K562 (cell line): ENCODE data around the gene ENDOG. TPM values are rescaled to one million over a fixed set of nuclear protein-coding genes. Genes with fewer than 3 reads are reported as not detected.

ENCODE experiments used
- ATAC-seq: fragments of 200-7000 bp; cut with Tn5 transposase; 3 replicates; pipeline ENCODE4 v1.9.1; 2020; ENCODE audit warnings: moderate library complexity
- BruUV-seq: library from RNA; stranded (reverse); fragments of 400-500 nt; replicated peaks from 2 replicates; lab custom pipeline; 2021; lab: Mats Ljungman, UMichigan
- CTCF ChIA-PET: fragments of 300-600 bp; formaldehyde crosslinking; extraction: SDS; loops from one replicate; lab custom pipeline; 2021; ENCODE audit warnings: low intra/inter-chr PET ratio; lab: Yijun Ruan, JAX
- POLR2A ChIA-PET: fragments of 300-600, 350-650 bp; sonication (Branson Sonifier 250); formaldehyde crosslinking; extraction: SDS; loops from one replicate; lab custom pipeline; 2021; ENCODE audit warnings: antibody characterized with exemption, inconsistent platforms; lab: Yijun Ruan, JAX
- DNase-seq, 4 experiments: peaks; one replicate each; pipeline versions ENCODE4 v3.0.0 to v3.0.0-alpha.2; 2011 to 2018; ENCODE audit warnings: low spot score in 3 of 4, mixed read lengths in 3 of 4; ENCODE audit errors: extremely low read depth in 1 of 4
- FAIRE-seq: peaks from 2 replicates; lab custom pipeline; 2011; peaks lifted over from hg19 to GRCh38; lab: Jason Lieb, UNC
- H2AFZ ChIP-seq: 2 replicates; pipeline ENCODE4 v1.6.0; 2011; ENCODE audit warnings: low read depth, low read length, control low read depth, inconsistent platforms
- H3K27ac ChIP-seq: fragments of 200-600 bp; 3 replicates; pipeline ENCODE4 v1.8.0; 2011; ENCODE audit warnings: low read depth, mild to moderate bottlenecking, control low read depth, inconsistent platforms, low read length, moderate library complexity, mixed read lengths; ENCODE audit errors: extremely low read depth
- H3K27me3 ChIP-seq, 2 experiments: fragments of 300-600 bp in 1 of 2; 2 replicates in 1 of 2; 3 replicates in 1 of 2; pipeline versions ENCODE4 v1.6.0 to v1.8.0; 2011; ENCODE audit warnings: inconsistent platforms in 2 of 2, low read length in 2 of 2, mild to moderate bottlenecking in 1 of 2, mixed read lengths in 1 of 2, moderate library complexity in 1 of 2; ENCODE audit not compliant: control insufficient read depth in 2 of 2, insufficient read depth in 2 of 2
- H3K36me3 ChIP-seq: fragments of 300-600 bp; 3 replicates; pipeline ENCODE4 v1.8.0; 2011; ENCODE audit warnings: mild to moderate bottlenecking, low read length, inconsistent platforms; ENCODE audit not compliant: control insufficient read depth, insufficient read depth
- H3K4me1 ChIP-seq, 2 experiments: fragments of 200-600 bp in 1 of 2; replicated peaks in 1 of 2; 2 replicates in 1 of 2; 3 replicates in 1 of 2; pipeline versions ENCODE4 v1.5.1 to v1.8.0; 2011; ENCODE audit warnings: inconsistent platforms in 2 of 2, low read length in 2 of 2, mild to moderate bottlenecking in 1 of 2, mixed read lengths in 1 of 2, moderate library complexity in 1 of 2; ENCODE audit not compliant: control insufficient read depth in 2 of 2, insufficient read depth in 2 of 2
- H3K4me2 ChIP-seq: 2 replicates; pipeline ENCODE4 v1.6.1; 2011; ENCODE audit warnings: low read length, control low read depth, inconsistent platforms, mixed read lengths; ENCODE audit not compliant: insufficient read depth
- H3K4me3 ChIP-seq: fragments of 200-600 bp; sonication (generic), shearing (Covaris generic); 2 replicates; pipeline ENCODE4 v1.5.1; 2016; ENCODE audit warnings: control low read depth, inconsistent platforms
- H3K79me2 ChIP-seq: fragments of 200-600 bp; 3 replicates; pipeline ENCODE4 v1.8.0; 2011; ENCODE audit warnings: low read length, inconsistent platforms; ENCODE audit not compliant: control insufficient read depth, insufficient read depth
- H3K9ac ChIP-seq, 2 experiments: 2 replicates each; pipeline versions ENCODE4 v1.6.0 to v1.6.1; 2011; ENCODE audit warnings: low read depth in 2 of 2, low read length in 2 of 2, control low read depth in 1 of 2, inconsistent platforms in 1 of 2, mild to moderate bottlenecking in 1 of 2, mixed read lengths in 1 of 2; ENCODE audit not compliant: insufficient read depth in 1 of 2
- H3K9me1 ChIP-seq: one replicate; pipeline ENCODE4 v1.6.0; 2011; ENCODE audit warnings: inconsistent platforms, mild to moderate bottlenecking, low read length, moderate library complexity; ENCODE audit not compliant: control insufficient read depth, insufficient read depth
- H3K9me3 ChIP-seq: replicated peaks from 2 replicates; pipeline ENCODE4 v1.5.1; 2011; ENCODE audit warnings: low read depth, low read length, inconsistent platforms; ENCODE audit not compliant: control insufficient read depth, insufficient read depth
- H4K20me1 ChIP-seq: replicated peaks from 2 replicates; pipeline ENCODE4 v1.6.1; 2011; ENCODE audit warnings: low read length, inconsistent platforms, mixed read lengths; ENCODE audit not compliant: control insufficient read depth, insufficient read depth
- AFF4 ChIP-seq: sonication (generic); formaldehyde crosslinking; IDR thresholded peaks from 2 replicates; pipeline ENCODE4 v1.8.0; 2023; ENCODE audit warnings: mild to moderate bottlenecking, missing genetic modification reagents
- MCM5 ChIP-seq: fragments of 450-650 bp; IDR thresholded peaks from 2 replicates; pipeline ENCODE4 v1.6.1; 2016; ENCODE audit warnings: low read depth
- NR3C1 ChIP-seq: sonication (generic); formaldehyde crosslinking; IDR thresholded peaks from 2 replicates; pipeline ENCODE4 v1.8.1; 2022; ENCODE audit warnings: missing genetic modification reagents
- POLR2G ChIP-seq: fragments of 200-400 bp; formaldehyde crosslinking; IDR thresholded peaks from 2 replicates; pipeline ENCODE4 v1.6.1; 2017; ENCODE audit warnings: low read depth, mild to moderate bottlenecking, antibody characterized with exemption, low read length, moderate library complexity
- PRPF4 ChIP-seq: fragments of 200-400 bp; formaldehyde crosslinking; IDR thresholded peaks from one replicate; pipeline ENCODE4 v1.6.1; 2017; ENCODE audit warnings: low read length, low read depth, mild to moderate bottlenecking; ENCODE audit not compliant: insufficient read depth, poor library complexity, severe bottlenecking
- RBFOX2 ChIP-seq: fragments of 200-400 bp; formaldehyde crosslinking; IDR thresholded peaks from 2 replicates; pipeline ENCODE4 v1.6.1; 2017; ENCODE audit warnings: low read depth, mild to moderate bottlenecking, low read length, moderate library complexity
- SUPT5H ChIP-seq: fragments of 450-650 bp; IDR thresholded peaks from 2 replicates; pipeline ENCODE4 v1.6.1; 2016
- TAF1 ChIP-seq: IDR thresholded peaks from 2 replicates; pipeline ENCODE4 v1.6.1; 2011; ENCODE audit warnings: mild to moderate bottlenecking, low read length, moderate library complexity; ENCODE audit not compliant: insufficient read depth, control insufficient read depth, severe bottlenecking; ENCODE audit errors: extremely low read depth
- U2AF1 ChIP-seq: fragments of 200-400 bp; formaldehyde crosslinking; optimal IDR thresholded peaks from 2 replicates; pipeline ENCODE3; 2017; ENCODE audit warnings: mild to moderate bottlenecking, low read depth, low read length, moderate library complexity
- YY1 ChIP-seq, 3 experiments: IDR thresholded peaks; 2 replicates each; pipeline ENCODE4 v1.6.1; 2011; ENCODE audit warnings: low read length in 2 of 3, mild to moderate bottlenecking in 2 of 3, moderate library complexity in 2 of 3, borderline replicate concordance in 1 of 3, control low read depth in 1 of 3, low read depth in 1 of 3; ENCODE audit not compliant: insufficient read depth in 3 of 3, insufficient replicate concordance in 2 of 3, control insufficient read depth in 1 of 3, insufficient read length in 1 of 3; ENCODE audit errors: extremely low read depth in 1 of 3
- ZNF717 ChIP-seq: fragments of 250-450 bp; sonication (Bioruptor Pico); IDR thresholded peaks from 2 replicates; pipeline ENCODE4 v1.5.0; 2021
- ZNF780A ChIP-seq: fragments of 250-450 bp; sonication (Bioruptor Pico); IDR thresholded peaks from 2 replicates; pipeline ENCODE4 v1.5.0; 2021; ENCODE audit warnings: mild to moderate bottlenecking
- WGBS: fragments of 100-300 bp; shearing (Covaris generic); methylation state at CpG from one replicate; pipeline ENCODE4 v1.1.6; 2016; ENCODE audit warnings: low coverage, mixed read lengths; ENCODE audit not compliant: insufficient coverage; ENCODE audit errors: missing lambda C conversion rate; 5-methylcytosine and 5-hydroxymethylcytosine counted together
- in situ Hi-C: fragments of 300-500 bp; cut with MboI; formaldehyde crosslinking; loops from 4 replicates; pipeline ENCODE4 v1.15.0; 2018; ENCODE audit warnings: inconsistent platforms, mixed read lengths
- intact Hi-C: fragments of 100-400 bp; cut with micrococcal nuclease; formaldehyde crosslinking; loops from 2 replicates; pipeline ENCODE4 v1.14.2; 2022
- polyA plus RNA-seq, 8 experiments: library from polyadenylated mRNA; depleted of rRNA in 4 of 8; stranded (reverse) in 5 of 8; unstranded in 3 of 8; fragments of >200 nt; fragmentation: Nextera tagmentation in 2 of 8; fragmentation: Illumina TruSeq in 1 of 8; extraction: Ambion mirVana in 2 of 8; extraction: Trizol in 1 of 8; gene quantifications; 2 replicates each; pipeline versions ENCODE4 v1.2.1 to v1.2.3, GENCODE V29; 2011 to 2014; ENCODE audit warnings: inconsistent platforms in 1 of 8, missing spikeins in 1 of 8
- total RNA-seq, 7 experiments: library from RNA; depleted of rRNA in 6 of 7; stranded (reverse); fragments of >200 nt in 6 of 7; fragmentation: Illumina TruSeq in 2 of 7; extraction: Trizol in 2 of 7; gene quantifications; 2 replicates each; pipeline versions ENCODE4 v1.2.1 to v1.2.3, GENCODE V29; 2011 to 2021; ENCODE audit warnings: low replicate concordance in 1 of 7
- TF ChIP-seq, protein P1 (sequence below), 2 experiments: IDR thresholded peaks; 2 replicates each; pipeline ENCODE4 v1.6.1; 2012; ENCODE audit warnings: improper control_type of control experiment in 2 of 2, low read depth in 2 of 2, low read length in 2 of 2, borderline replicate concordance in 1 of 2

Gene ENDOG
- total and polyA plus RNA-seq, 9 of the 15 experiments (the other 6 are each of a cell fraction or from before 2014, with no cell fraction given): 1.2 to 91.0 (median 25.5) TPM

DNA sequence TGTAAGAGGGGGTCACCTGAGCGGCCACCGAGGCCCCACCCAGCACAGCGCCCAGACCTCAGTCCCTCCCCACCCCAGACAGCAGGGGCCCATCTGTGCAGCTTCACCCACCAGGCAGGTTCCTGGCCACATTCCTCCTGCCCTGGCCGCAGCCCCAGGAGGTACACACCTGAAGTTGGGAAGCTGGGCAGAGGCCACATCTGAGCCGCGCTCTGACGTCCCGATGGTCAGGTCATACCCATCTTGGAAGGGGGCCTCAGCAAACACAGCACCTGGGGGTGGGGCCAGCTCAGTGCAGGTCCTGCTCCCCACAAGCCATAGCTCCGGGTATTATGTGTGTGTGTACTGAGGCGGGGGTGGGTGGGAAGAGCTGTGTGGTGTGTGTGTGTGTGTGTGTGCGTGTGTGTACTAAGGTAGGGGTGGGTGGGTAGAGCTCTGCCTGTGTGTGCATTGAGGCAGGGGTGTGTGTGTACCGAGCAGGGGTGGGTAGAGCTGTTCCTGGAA is 5.7 kb downstream of the ENDOG start (continued):
- peak; percentile 30 for TF ChIP-seq SUPT5H
- no peak for TF ChIP-seq ZNF717 (CRISPR knock-in tag)
- peak; percentile 53 for TF ChIP-seq RBFOX2
- TF ChIP-seq AFF4 (CRISPR knock-in tag): no peak
- TF ChIP-seq, all 486 proteins: peak for 5

GRCh38 chr9:128824911-128825310 is 6.6 kb downstream of the ENDOG start:
- in situ Hi-C loops (no loop called here), intact Hi-C loops (no loop called here)
- no peaks in the 10 kb centered on the region for H3K9me1 ChIP-seq
- no peak overlapping the region for H3K9ac ChIP-seq
- H3K4me3 ChIP-seq: no peak overlapping the region
- ATAC-seq: no peak
- H3K27me3 ChIP-seq: no peaks in the 10 kb centered on the region
- no peak for FAIRE-seq
- no TSS peak for BruUV-seq
- H3K36me3 ChIP-seq: peaks cover 89% of the 10 kb centered on the region
- no peak overlapping the region for H3K4me2 ChIP-seq
- no peak overlapping the region for H2AFZ ChIP-seq
- peaks cover 8 to 61% of the 10 kb centered on the region in 2 experiments; a peak in 4 of 5 replicates for H3K4me1 ChIP-seq
- H4K20me1 ChIP-seq: peaks cover 11% of the 10 kb centered on the region
- H3K9me3 ChIP-seq: no peaks in the 10 kb centered on the region
- CTCF ChIA-PET: no interaction called here
- 86% methylated on average over 5 of the region's 7 CpGs for WGBS
- no peak for DNase-seq
- POLR2A ChIA-PET: interaction anchor here (1.0 kb wide), 1 partner anchor 66 kb away, joined by 5 read pairs; no protein-coding TSS in a partner anchor
- H3K79me2 ChIP-seq: peaks cover 23% of the 10 kb centered on the region
- no peak overlapping the region for H3K27ac ChIP-seq
- no peak for TF ChIP-seq NR3C1 (CRISPR knock-in tag)
- TF ChIP-seq TAF1: no peak
- peak; percentile 61 for TF ChIP-seq POLR2G
- no peak for TF ChIP-seq PRPF4
- 0 out of 2 replicates have a peak, but pooled peaks have one; percentile 28 for TF ChIP-seq SUPT5H
- TF ChIP-seq, protein P1, sequence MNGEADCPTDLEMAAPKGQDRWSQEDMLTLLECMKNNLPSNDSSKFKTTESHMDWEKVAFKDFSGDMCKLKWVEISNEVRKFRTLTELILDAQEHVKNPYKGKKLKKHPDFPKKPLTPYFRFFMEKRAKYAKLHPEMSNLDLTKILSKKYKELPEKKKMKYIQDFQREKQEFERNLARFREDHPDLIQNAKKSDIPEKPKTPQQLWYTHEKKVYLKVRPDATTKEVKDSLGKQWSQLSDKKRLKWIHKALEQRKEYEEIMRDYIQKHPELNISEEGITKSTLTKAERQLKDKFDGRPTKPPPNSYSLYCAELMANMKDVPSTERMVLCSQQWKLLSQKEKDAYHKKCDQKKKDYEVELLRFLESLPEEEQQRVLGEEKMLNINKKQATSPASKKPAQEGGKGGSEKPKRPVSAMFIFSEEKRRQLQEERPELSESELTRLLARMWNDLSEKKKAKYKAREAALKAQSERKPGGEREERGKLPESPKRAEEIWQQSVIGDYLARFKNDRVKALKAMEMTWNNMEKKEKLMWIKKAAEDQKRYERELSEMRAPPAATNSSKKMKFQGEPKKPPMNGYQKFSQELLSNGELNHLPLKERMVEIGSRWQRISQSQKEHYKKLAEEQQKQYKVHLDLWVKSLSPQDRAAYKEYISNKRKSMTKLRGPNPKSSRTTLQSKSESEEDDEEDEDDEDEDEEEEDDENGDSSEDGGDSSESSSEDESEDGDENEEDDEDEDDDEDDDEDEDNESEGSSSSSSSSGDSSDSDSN (IDR thresholded peaks at IDR 0.05; ENCODE audit: borderline replicate concordance in 1 of 2, low read depth in 2 of 2, low read length in 2 of 2): no peak
- no peak for TF ChIP-seq ZNF780A (CRISPR knock-in tag)
- no peak for TF ChIP-seq YY1 (IDR thresholded peaks at IDR 0.05; ENCODE audit: borderline replicate concordance in 1 of 3, control insufficient read depth in 1 of 3, extremely low read depth in 1 of 3, insufficient read depth in 3 of 3, insufficient read length in 1 of 3, insufficient replicate concordance in 2 of 3, low read depth in 1 of 3, low read length in 2 of 3)
- no peak for TF ChIP-seq U2AF1
- no peak for TF ChIP-seq MCM5
